ENCODE data around the gene TASP1. TPM values are rescaled to one million over a fixed set of nuclear protein-coding genes. Genes with fewer than 3 reads are reported as not detected.

The TASP1 gene
- polyA plus RNA-seq, 1 donor (not counting 4 experiments of a cell fraction or from before 2014, with no cell fraction given), result 17.4 TPM

- no peaks in the 10 kb centered on the region for H3K9me1 ChIP-seq (ENCODE audit: control insufficient read depth, extremely low read depth, insufficient read depth, low read length)
- H3K27me3 ChIP-seq (ENCODE audit: control insufficient read depth, extremely low read depth, insufficient read depth, low read length), result no peaks in the 10 kb centered on the region
- no peak overlapping the region for H3K27ac ChIP-seq (ENCODE audit: control insufficient read depth, insufficient read depth, low read length)
- no peak overlapping the region for H3K4me3 ChIP-seq (ENCODE audit: control insufficient read depth in 2 of 3, extremely low read depth in 1 of 3, insufficient read depth in 2 of 3, low read depth in 1 of 3, low read length in 3 of 3)
- no peaks in the 10 kb centered on the region for H4K20me1 ChIP-seq (ENCODE audit: control insufficient read depth, extremely low read depth, insufficient read depth, low read length)
- H3K9me3 ChIP-seq (ENCODE audit: control insufficient read depth, low read depth, low read length), result no peaks in the 10 kb centered on the region
- no peaks in the 10 kb centered on the region for H3K79me2 ChIP-seq (ENCODE audit: control insufficient read depth, insufficient read depth, low read length)
- H2AFZ ChIP-seq (ENCODE audit: control insufficient read depth, low read length), result no peak overlapping the region
- no peak for TF ChIP-seq EZH2 (IDR thresholded peaks at IDR 0.05; ENCODE audit: low read length)
- no peak for TF ChIP-seq CTCF (optimal IDR thresholded peaks at IDR 0.05 in 1 of 3, IDR thresholded peaks at IDR 0.05 in 1 of 3, conservative IDR thresholded peaks at IDR 0.05 in 1 of 3; ENCODE audit: extremely low read depth in 1 of 3, insufficient read depth in 2 of 3, low read length in 3 of 3)
- dilution Hi-C loops (cut with MboI; ENCODE audit: extremely low pct_ligation_motif_present, low sequenced_read_pairs), result no loop called here
- FAIRE-seq (no peak), DNase-seq (ENCODE audit: low read depth, low spot score) (no peak)
- no peak overlapping the region for H3K9ac ChIP-seq (ENCODE audit: control insufficient read depth, extremely low read depth, insufficient read depth, low read length)
- no peaks in the 10 kb centered on the region for H3K36me3 ChIP-seq (ENCODE audit: control insufficient read depth in 2 of 2, extremely low read depth in 1 of 2, insufficient read depth in 2 of 2, low read length in 2 of 2)
- no peak overlapping the region for H3K4me2 ChIP-seq (ENCODE audit: control insufficient read depth, extremely low read depth, insufficient read depth, low read depth, low read length)
- no peaks in the 10 kb centered on the region for H3K4me1 ChIP-seq (ENCODE audit: control insufficient read depth, extremely low read depth, insufficient read depth, low read length)
Observed at GRCh38 chr20:13685623-13686022, 46.9 kb upstream of the TASP1 start.

- H3K9me1 ChIP-seq (ENCODE audit: control insufficient read depth, extremely low read depth, insufficient read depth, low read length), result no peaks in the 10 kb centered on the region
- no peak overlapping the region for H3K4me2 ChIP-seq (ENCODE audit: control insufficient read depth, extremely low read depth, insufficient read depth, low read depth, low read length)
- TF ChIP-seq EZH2 (IDR thresholded peaks at IDR 0.05; ENCODE audit: low read length) (no peak), CTCF (optimal IDR thresholded peaks at IDR 0.05 in 1 of 3, IDR thresholded peaks at IDR 0.05 in 1 of 3, conservative IDR thresholded peaks at IDR 0.05 in 1 of 3; ENCODE audit: extremely low read depth in 1 of 3, insufficient read depth in 2 of 3, low read length in 3 of 3) (no peak)
- FAIRE-seq (no peak), DNase-seq (ENCODE audit: low read depth, low spot score) (no peak)
- no peak overlapping the region for H3K27ac ChIP-seq (ENCODE audit: control insufficient read depth, insufficient read depth, low read length)
- no peak overlapping the region for H2AFZ ChIP-seq (ENCODE audit: control insufficient read depth, low read length)
- H3K27me3 ChIP-seq (ENCODE audit: control insufficient read depth, extremely low read depth, insufficient read depth, low read length), result no peaks in the 10 kb centered on the region
- H3K36me3 ChIP-seq (ENCODE audit: control insufficient read depth in 2 of 2, extremely low read depth in 1 of 2, insufficient read depth in 2 of 2, low read length in 2 of 2), result no peaks in the 10 kb centered on the region
- no peaks in the 10 kb centered on the region for H4K20me1 ChIP-seq (ENCODE audit: control insufficient read depth, extremely low read depth, insufficient read depth, low read length)
- no peaks in the 10 kb centered on the region for H3K9me3 ChIP-seq (ENCODE audit: control insufficient read depth, low read depth, low read length)
- no peaks in the 10 kb centered on the region for H3K4me1 ChIP-seq (ENCODE audit: control insufficient read depth, extremely low read depth, insufficient read depth, low read length)
- dilution Hi-C loops (cut with MboI; ENCODE audit: extremely low pct_ligation_motif_present, low sequenced_read_pairs), result no loop called here
- H3K9ac ChIP-seq (ENCODE audit: control insufficient read depth, extremely low read depth, insufficient read depth, low read length), result no peak overlapping the region
- no peaks in the 10 kb centered on the region for H3K79me2 ChIP-seq (ENCODE audit: control insufficient read depth, insufficient read depth, low read length)
- no peak overlapping the region for H3K4me3 ChIP-seq (ENCODE audit: control insufficient read depth in 2 of 3, extremely low read depth in 1 of 3, insufficient read depth in 2 of 3, low read depth in 1 of 3, low read length in 3 of 3)
Observed at GRCh38 chr20:13684566-13685222, 46.0 kb upstream of the TASP1 start.
